Measurements from ENCODE around the gene VENTX. TPM values are rescaled to one million over a fixed set of nuclear protein-coding genes. Genes with fewer than 3 reads are reported as not detected.
"Not testable (repeated sequence)": the region's sequence is repeated elsewhere in the genome, so short reads cannot be mapped to it uniquely, and the experiment has no call there.

The VENTX gene
- total RNA-seq, 1 experiment from 2014 or later, result not detected

- intact Hi-C loops (cut with micrococcal nuclease; ENCODE audit: unreplicated experiment), result no loop called here
These were observed 19.7 kb upstream of the VENTX start for GRCh38 chr10:133217800-133218589.

GRCh38 chr10:133218891-133219290, 18.8 kb upstream of the VENTX start:
- Mint-ChIP-seq H3K27me3 (ENCODE audit: unreplicated experiment) (peaks cover 6% of the 10 kb centered on the region), H3K4me3 (ENCODE audit: low read depth, unreplicated experiment) (no peak overlapping the region), H3K27ac (ENCODE audit: unreplicated experiment) (no peak overlapping the region), H3K4me1 (ENCODE audit: low read depth, unreplicated experiment) (no peaks in the 10 kb centered on the region), H3K36me3 (ENCODE audit: insufficient read depth, unreplicated experiment) (no peaks in the 10 kb centered on the region), H3K9me3 (ENCODE audit: low read depth, unreplicated experiment) (no peaks in the 10 kb centered on the region)
- intact Hi-C loops (cut with micrococcal nuclease; ENCODE audit: unreplicated experiment), result no loop called here
- DNase-seq, result no peak
- CTCF ChIA-PET, result no interaction called here
- no peak for TF ChIP-seq CTCF (IDR thresholded peaks at IDR 0.05; ENCODE audit: unreplicated experiment)
- BruUV-seq (replicated peaks), result no TSS peak

More at GRCh38 chr10:133217800-133218589, 19.7 kb upstream of the VENTX start:
- BruUV-seq (replicated peaks), result no TSS peak
- no peaks in the 10 kb centered on the region for H3K9me3 Mint-ChIP-seq (ENCODE audit: low read depth, unreplicated experiment)
- H3K27ac Mint-ChIP-seq (ENCODE audit: unreplicated experiment), result no peak overlapping the region
- no peak overlapping the region for H3K4me3 Mint-ChIP-seq (ENCODE audit: low read depth, unreplicated experiment)
- CTCF ChIA-PET, result no interaction called here
- no peaks in the 10 kb centered on the region for H3K36me3 Mint-ChIP-seq (ENCODE audit: insufficient read depth, unreplicated experiment)
- no peaks in the 10 kb centered on the region for H3K27me3 Mint-ChIP-seq (ENCODE audit: unreplicated experiment)
- H3K4me1 Mint-ChIP-seq (ENCODE audit: low read depth, unreplicated experiment), result no peaks in the 10 kb centered on the region
- no peak for DNase-seq
- no peak for TF ChIP-seq CTCF (IDR thresholded peaks at IDR 0.05; ENCODE audit: unreplicated experiment)

- H3K27me3 Mint-ChIP-seq (ENCODE audit: unreplicated experiment), result peaks cover 11% of the 10 kb centered on the region
- TF ChIP-seq CTCF (IDR thresholded peaks at IDR 0.05; ENCODE audit: unreplicated experiment), result no peak
- no peaks in the 10 kb centered on the region for H3K36me3 Mint-ChIP-seq (ENCODE audit: insufficient read depth, unreplicated experiment)
- H3K27ac Mint-ChIP-seq (ENCODE audit: unreplicated experiment), result no peak overlapping the region
- intact Hi-C loops (cut with micrococcal nuclease; ENCODE audit: unreplicated experiment), result no loop called here
- H3K4me1 Mint-ChIP-seq (ENCODE audit: low read depth, unreplicated experiment), result no peaks in the 10 kb centered on the region
- no peaks in the 10 kb centered on the region for H3K9me3 Mint-ChIP-seq (ENCODE audit: low read depth, unreplicated experiment)
- no peak overlapping the region for H3K4me3 Mint-ChIP-seq (ENCODE audit: low read depth, unreplicated experiment)
- no peak for DNase-seq
- CTCF ChIA-PET, result no interaction called here
- no TSS peak for BruUV-seq (replicated peaks)
These were observed 17.9 kb upstream of the VENTX start for GRCh38 chr10:133219782-133220181.

DNA sequence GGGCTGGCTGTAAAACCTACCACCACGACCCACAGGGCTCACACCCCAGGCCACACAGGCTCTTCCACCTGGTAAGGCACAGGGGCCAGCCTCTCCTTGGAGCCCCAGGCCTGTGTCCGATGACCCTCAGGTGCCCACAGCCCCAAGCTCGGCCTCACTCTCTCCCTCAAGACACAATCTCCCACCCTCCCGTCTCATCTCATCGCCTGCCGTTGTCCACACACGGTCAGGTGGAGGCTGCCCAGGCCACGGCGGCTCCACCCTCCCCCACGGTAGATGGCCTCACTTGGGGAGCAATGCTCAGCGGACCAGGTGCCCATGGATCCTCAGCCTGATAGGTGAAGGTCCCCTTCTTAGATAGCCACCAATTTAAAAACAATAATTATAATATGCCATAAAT, 16.3 kb upstream of the VENTX start:
- H3K9me3 Mint-ChIP-seq (ENCODE audit: low read depth, unreplicated experiment), result no peaks in the 10 kb centered on the region
- DNase-seq, result no peak
- CTCF ChIA-PET, result no interaction called here
- no peaks in the 10 kb centered on the region for H3K36me3 Mint-ChIP-seq (ENCODE audit: insufficient read depth, unreplicated experiment)
- intact Hi-C loops (cut with micrococcal nuclease; ENCODE audit: unreplicated experiment), result no loop called here
- H3K27ac Mint-ChIP-seq (ENCODE audit: unreplicated experiment), result no peak overlapping the region
- no TSS peak for BruUV-seq (replicated peaks)
- no peak for TF ChIP-seq CTCF (IDR thresholded peaks at IDR 0.05; ENCODE audit: unreplicated experiment)
- peaks cover 11% of the 10 kb centered on the region for H3K27me3 Mint-ChIP-seq (ENCODE audit: unreplicated experiment)
- H3K4me3 Mint-ChIP-seq (ENCODE audit: low read depth, unreplicated experiment), result no peak overlapping the region
- H3K4me1 Mint-ChIP-seq (ENCODE audit: low read depth, unreplicated experiment), result no peaks in the 10 kb centered on the region

- intact Hi-C loops (cut with micrococcal nuclease; ENCODE audit: unreplicated experiment); H3K4me3 Mint-ChIP-seq (ENCODE audit: low read depth, unreplicated experiment); H3K4me1 Mint-ChIP-seq (ENCODE audit: low read depth, unreplicated experiment); H3K36me3 Mint-ChIP-seq (ENCODE audit: insufficient read depth, unreplicated experiment); BruUV-seq (replicated peaks); H3K27ac Mint-ChIP-seq (ENCODE audit: unreplicated experiment); DNase-seq; CTCF ChIA-PET; H3K9me3 Mint-ChIP-seq (ENCODE audit: low read depth, unreplicated experiment): not testable (repeated sequence)
- H3K27me3 Mint-ChIP-seq (ENCODE audit: unreplicated experiment), result peaks cover 15% of the 10 kb centered on the region
These were observed 15.9 kb upstream of the VENTX start for GRCh38 chr10:133221756-133222155.

All from Calu3 (cell line).